Prostate gland (tissue), 2 donors: ENCODE results near the gene EPB41L1. TPM values are rescaled to one million over a fixed set of nuclear protein-coding genes. Genes with fewer than 3 reads are reported as not detected.
A peak's percentile ranks its signal among the peaks of the same experiment; 100 is the strongest.

Experiments used
- DNase-seq: peaks from one replicate; pipeline ENCODE4 v3.0.0-alpha.2; 2019; ENCODE audit warnings: low spot score
- H3K27ac ChIP-seq, 2 donors: fragments of 200-600 bp; sonication (generic); 2 replicates each; pipeline ENCODE4 v1.5.1; 2017 to 2019
- H3K27me3 ChIP-seq: fragments of 200-600 bp; sonication (generic); replicated peaks from 2 replicates; pipeline ENCODE4 v1.5.1; 2019; ENCODE audit not compliant: insufficient read depth
- H3K36me3 ChIP-seq, 2 donors: fragments of 200-600 bp; sonication (generic); 1 replicate in 1 of 2; 2 replicates in 1 of 2; pipeline versions ENCODE4 v1.5.1 to v1.8.1; 2017 to 2019
- H3K4me1 ChIP-seq: fragments of 200-600 bp; sonication (generic); replicated peaks from 2 replicates; pipeline ENCODE4 v1.5.1; 2019
- H3K4me3 ChIP-seq, 2 donors: fragments of 200-600 bp; sonication (generic); 2 replicates each; pipeline ENCODE4 v1.5.1; 2017 to 2019
- H3K9me3 ChIP-seq: fragments of 200-600 bp; sonication (generic); 2 replicates; pipeline ENCODE4 v1.5.1; 2017
- CTCF ChIP-seq, 4 experiments: fragments of 200-600 bp in 2 of 4; fragments of 450-650 bp in 2 of 4; sonication (generic) in 2 of 4; IDR thresholded peaks; 1 replicate in 3 of 4; 2 replicates in 1 of 4; pipeline ENCODE4 v1.5.1; 2016 to 2019; ENCODE audit warnings: antibody characterized with exemption in 4 of 4, mild to moderate bottlenecking in 2 of 4, moderate library complexity in 2 of 4
- POLR2A ChIP-seq: fragments of 450-650 bp; IDR thresholded peaks from one replicate; pipeline ENCODE4 v1.6.1; 2016; ENCODE audit warnings: antibody characterized with exemption, mild to moderate bottlenecking
- POLR2AphosphoS5 ChIP-seq: sonication (generic); formaldehyde crosslinking; IDR thresholded peaks from one replicate; pipeline ENCODE4 v1.6.1; 2017; ENCODE audit warnings: antibody characterized with exemption
- WGBS: methylation state at CpG from one replicate; pipeline ENCODE4 v1.1.5; 2018; 5-methylcytosine and 5-hydroxymethylcytosine counted together
- intact Hi-C: fragments of 100-400 bp; cut with DNase I; formaldehyde crosslinking; loops from one replicate; pipeline ENCODE4 v1.14.2; 2022
- total RNA-seq, 2 donors: library from RNA; depleted of rRNA; stranded (reverse); fragments of >200 nt; gene quantifications; one replicate each; pipeline ENCODE4 v1.1.0, GENCODE V29; 2016

Gene EPB41L1
- total RNA-seq, 2 donors from 2014 or later, result 27.7 to 91.1 TPM

DNA sequence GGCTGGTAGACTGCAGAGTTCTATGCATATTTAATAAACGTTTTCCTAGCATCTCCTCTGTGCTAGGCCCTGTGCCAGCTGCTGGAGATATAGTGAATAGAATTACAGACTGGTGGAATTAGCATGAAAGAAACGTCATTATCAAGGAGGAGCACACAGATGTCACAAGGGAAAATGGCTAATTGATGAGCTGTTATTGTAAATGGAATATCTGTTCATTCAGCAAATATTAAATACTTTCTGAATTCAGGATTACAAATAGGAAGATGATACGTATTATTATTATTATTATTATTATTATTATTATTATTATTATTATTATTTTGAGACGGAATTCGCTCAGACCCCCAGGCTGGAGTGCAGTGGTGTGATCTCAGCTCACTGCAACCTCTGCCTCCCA lies 82.9 kb downstream of the EPB41L1 start:
- Histone ChIP-seq H3K4me3 (peak overlapping the region; percentile 64 to 67), H3K4me1 (no peaks in the 10 kb centered on the region), H3K36me3 (no peaks in the 10 kb centered on the region), H3K27me3 (no peaks in the 10 kb centered on the region), H3K27ac (no peak overlapping the region), H3K9me3 (no peaks in the 10 kb centered on the region)
- intact Hi-C loops, result no loop called here
- TF ChIP-seq CTCF (IDR thresholded peaks at IDR 0.05), result no peak
- no peak for TF ChIP-seq POLR2AphosphoS5
- no peak for TF ChIP-seq POLR2A
- 58% methylated on average over 5 of the region's 5 CpGs for WGBS
- no peak for DNase-seq

GRCh38 chr20:36238153-36238552 lies 83.6 kb downstream of the EPB41L1 start:
- 92% methylated on average over 3 of the region's 3 CpGs for WGBS
- intact Hi-C loops, result no loop called here
- no peak overlapping the region for H3K27ac ChIP-seq

DNA sequence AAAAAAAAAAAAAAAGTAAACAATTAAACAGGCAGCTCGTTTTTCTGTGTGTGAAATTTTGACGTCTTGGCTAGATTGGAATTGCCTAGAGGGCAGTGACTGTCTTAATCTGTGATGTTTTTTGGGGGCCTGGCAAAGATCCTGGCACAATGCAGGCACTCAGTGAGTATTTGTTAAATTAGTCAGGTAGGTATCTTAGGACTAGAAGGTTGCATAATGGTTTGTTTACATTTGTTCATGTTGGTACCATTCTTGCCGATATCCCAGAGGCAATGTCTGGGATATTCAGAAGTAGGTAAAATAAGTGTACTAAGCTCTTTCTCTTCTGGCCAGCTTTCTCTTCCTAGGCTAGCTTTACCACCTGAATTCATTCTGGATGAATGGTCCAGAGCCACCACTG lies 84.2 kb downstream of the EPB41L1 start:
- Histone ChIP-seq H3K4me3 (no peak overlapping the region), H3K27me3 (no peaks in the 10 kb centered on the region), H3K9me3 (no peaks in the 10 kb centered on the region), H3K4me1 (no peaks in the 10 kb centered on the region), H3K36me3 (no peaks in the 10 kb centered on the region), H3K27ac (no peak overlapping the region)
- intact Hi-C loops, result no loop called here
- TF ChIP-seq POLR2A (no peak), POLR2AphosphoS5 (no peak), CTCF (IDR thresholded peaks at IDR 0.05) (no peak)
- 40% methylated on average over 3 of the region's 3 CpGs for WGBS
- no peak for DNase-seq

More at GRCh38 chr20:36238153-36238552, 83.6 kb downstream of the EPB41L1 start:
- no peaks in the 10 kb centered on the region for H3K9me3 ChIP-seq
- no peaks in the 10 kb centered on the region for H3K27me3 ChIP-seq
- no peaks in the 10 kb centered on the region for H3K4me1 ChIP-seq
- TF ChIP-seq POLR2AphosphoS5 (no peak), CTCF (IDR thresholded peaks at IDR 0.05) (no peak), POLR2A (no peak)
- H3K4me3 ChIP-seq, result no peak overlapping the region
- H3K36me3 ChIP-seq, result no peaks in the 10 kb centered on the region
- no peak for DNase-seq

GRCh38 chr20:36240076-36240475 lies 85.5 kb downstream of the EPB41L1 start:
- WGBS, result 93% methylated on average over 11 of the region's 12 CpGs
- no peaks in the 10 kb centered on the region for H3K36me3 ChIP-seq

More at GRCh38 chr20:36240076-36240475, 85.5 kb downstream of the EPB41L1 start:
- Histone ChIP-seq H3K4me1 (no peaks in the 10 kb centered on the region), H3K9me3 (no peaks in the 10 kb centered on the region), H3K27me3 (no peaks in the 10 kb centered on the region), H3K27ac (no peak overlapping the region), H3K4me3 (no peak overlapping the region)
- TF ChIP-seq POLR2AphosphoS5 (no peak), CTCF (IDR thresholded peaks at IDR 0.05) (no peak), POLR2A (no peak)
- intact Hi-C loops, result no loop called here
- no peak for DNase-seq
